HepG2 (cell line): ENCODE measurements around the gene MYL6B. TPM values are rescaled to one million over a fixed set of nuclear protein-coding genes. Genes with fewer than 3 reads are reported as not detected.

Experiments
- ATAC-seq: fragments of 200-7000 bp; cut with Tn5 transposase; 3 replicates; pipeline ENCODE4 v1.9.1; 2020; ENCODE audit warnings: mild to moderate bottlenecking, moderate library complexity
- BruUV-seq: library from RNA; stranded (reverse); fragments of 400-500 nt; replicated peaks from 2 replicates; lab custom pipeline; 2021; lab: Mats Ljungman, UMichigan
- CTCF ChIA-PET: fragments of 300-600 bp; formaldehyde crosslinking; extraction: SDS; loops from one replicate; lab custom pipeline; 2021; ENCODE audit warnings: low total read pairs, inconsistent platforms, low intra/inter-chr PET ratio; lab: Yijun Ruan, JAX
- POLR2A ChIA-PET: fragments of 350-600 bp; sonication (Branson Sonifier 250); formaldehyde crosslinking; loops from one replicate; lab custom pipeline; 2020; ENCODE audit warnings: antibody characterized with exemption, inconsistent platforms; lab: Yijun Ruan, JAX
- DNase-seq: peaks from one replicate; pipeline ENCODE4 v3.0.0-alpha.2; 2015; ENCODE audit warnings: low spot score
- FAIRE-seq: peaks from 3 replicates; lab custom pipeline; 2011; peaks lifted over from hg19 to GRCh38; lab: Jason Lieb, UNC
- H2AFZ ChIP-seq: one replicate; pipeline ENCODE4 v1.6.1; 2011; ENCODE audit warnings: low read length, inconsistent platforms
- H3K27ac ChIP-seq: fragments of 300-600 bp; 3 replicates; pipeline ENCODE4 v1.8.0; 2011; ENCODE audit warnings: mixed run types, mild to moderate bottlenecking, mixed read lengths, low read length, inconsistent platforms; ENCODE audit not compliant: insufficient read depth; ENCODE audit errors: extremely low read length
- H3K27me3 ChIP-seq, 2 experiments: fragments of 200-600 bp in 1 of 2; 2 replicates in 1 of 2; 3 replicates in 1 of 2; pipeline versions ENCODE4 v1.6.0 to v1.8.0; 2011; ENCODE audit warnings: low read length in 2 of 2, mild to moderate bottlenecking in 2 of 2, moderate library complexity in 2 of 2, inconsistent platforms in 1 of 2; ENCODE audit not compliant: insufficient read depth in 2 of 2, control insufficient read depth in 1 of 2
- H3K36me3 ChIP-seq, 2 experiments: fragments of 200-600 bp in 1 of 2; replicated peaks in 1 of 2; 2 replicates in 1 of 2; 3 replicates in 1 of 2; pipeline versions ENCODE4 v1.5.1 to v1.8.0; 2011; ENCODE audit warnings: low read length in 2 of 2, inconsistent platforms in 1 of 2; ENCODE audit not compliant: insufficient read depth in 2 of 2, control insufficient read depth in 1 of 2
- H3K4me1 ChIP-seq: 2 replicates; pipeline ENCODE4 v1.5.1; 2012; ENCODE audit warnings: low read length, inconsistent platforms; ENCODE audit not compliant: insufficient read depth
- H3K4me2 ChIP-seq: 2 replicates; pipeline ENCODE4 v1.6.0; 2011; ENCODE audit warnings: low read depth, low read length, inconsistent platforms
- H3K4me3 ChIP-seq, 3 experiments: fragments of 200-600 bp in 1 of 3; sonication (generic), shearing (Covaris generic) in 1 of 3; replicated peaks in 1 of 3; 2 replicates each; pipeline ENCODE4 v1.5.1; 2011 to 2016; ENCODE audit warnings: low read length in 3 of 3, inconsistent platforms in 2 of 3, low read depth in 2 of 3, mild to moderate bottlenecking in 2 of 3, control low read depth in 1 of 3, mixed read lengths in 1 of 3; ENCODE audit not compliant: insufficient read depth in 1 of 3
- H3K79me2 ChIP-seq: one replicate; pipeline ENCODE4 v1.6.1; 2011; ENCODE audit warnings: low read length, inconsistent platforms; ENCODE audit not compliant: insufficient read depth
- H3K9ac ChIP-seq: 2 replicates; pipeline ENCODE4 v1.6.0; 2011; ENCODE audit warnings: mild to moderate bottlenecking, low read depth, low read length, inconsistent platforms; ENCODE audit not compliant: insufficient read depth
- H3K9me3 ChIP-seq: 2 replicates; pipeline ENCODE4 v1.5.1; 2012; ENCODE audit warnings: mild to moderate bottlenecking, low read length
- H4K20me1 ChIP-seq: 2 replicates; pipeline ENCODE4 v1.6.0; 2011; ENCODE audit warnings: inconsistent platforms, mild to moderate bottlenecking, low read length, moderate library complexity; ENCODE audit not compliant: insufficient read depth
- HDAC2 ChIP-seq: sonication (generic); formaldehyde crosslinking; IDR thresholded peaks from 2 replicates; pipeline ENCODE4 v1.4.0; 2020; ENCODE audit warnings: missing genetic modification reagents
- MED1 ChIP-seq: sonication (generic); formaldehyde crosslinking; IDR thresholded peaks from 2 replicates; pipeline ENCODE4 v1.4.0; 2020; ENCODE audit warnings: missing genetic modification reagents
- MTA3 ChIP-seq: sonication (generic); formaldehyde crosslinking; IDR thresholded peaks from 2 replicates; pipeline ENCODE4 v1.4.0; 2020; ENCODE audit warnings: missing genetic modification reagents
- RAD21 ChIP-seq: fragments of 450-650 bp; formaldehyde crosslinking; IDR thresholded peaks from 2 replicates; pipeline ENCODE4 v1.5.0; 2020; ENCODE audit warnings: mild to moderate bottlenecking
- YEATS2 ChIP-seq: sonication (generic); formaldehyde crosslinking; IDR thresholded peaks from 2 replicates; pipeline ENCODE4 v1.4.0; 2020; ENCODE audit warnings: missing genetic modification reagents, borderline replicate concordance
- ZFP1 ChIP-seq: IDR thresholded peaks from 2 replicates; pipeline ENCODE4 v1.6.1; 2016
- ZFY ChIP-seq: sonication (generic); formaldehyde crosslinking; IDR thresholded peaks from 2 replicates; pipeline ENCODE4 v1.4.0; 2020; ENCODE audit warnings: missing genetic modification reagents
- ZNF34 ChIP-seq: sonication (generic); formaldehyde crosslinking; IDR thresholded peaks from 2 replicates; pipeline ENCODE4 v1.4.0; 2020; ENCODE audit warnings: mild to moderate bottlenecking, missing genetic modification reagents, borderline replicate concordance
- ZNF432 ChIP-seq: sonication (generic); formaldehyde crosslinking; IDR thresholded peaks from 2 replicates; pipeline ENCODE4 v1.5.0; 2020; ENCODE audit warnings: missing genetic modification reagents, mild to moderate bottlenecking, borderline replicate concordance
- ZNF570 ChIP-seq: sonication (generic); formaldehyde crosslinking; IDR thresholded peaks from 2 replicates; pipeline ENCODE4 v1.4.0; 2020; ENCODE audit warnings: mild to moderate bottlenecking, missing genetic modification reagents, borderline replicate concordance
- WGBS: methylation state at CpG from one replicate; pipeline ENCODE4 v1.1.6; 2017; ENCODE audit warnings: low lambda C conversion rate; 5-methylcytosine and 5-hydroxymethylcytosine counted together
- in situ Hi-C: cut with HindIII; loops from 2 replicates; pipeline ENCODE4 v1.10.0; 2017; ENCODE audit warnings: low pct_unique_long_range_greater_than_20kb; ENCODE audit not compliant: extremely low pct_ligation_motif_present
- intact Hi-C: fragments of 100-400 bp; cut with micrococcal nuclease; formaldehyde crosslinking; loops from one replicate; pipeline ENCODE4 v1.10.0; 2022; ENCODE audit not compliant: unreplicated experiment
- polyA plus RNA-seq, 8 experiments: library from polyadenylated mRNA; depleted of rRNA in 3 of 8; stranded (reverse) in 7 of 8; unstranded in 1 of 8; fragments of >200 nt; fragmentation: Illumina TruSeq in 4 of 8; extraction: Trizol in 4 of 8; gene quantifications; 2 replicates each; pipeline versions ENCODE4 v1.2.1 to v1.2.3, GENCODE V29; 2011 to 2016; ENCODE audit warnings: low read depth in 4 of 8, missing spikeins in 1 of 8, mixed read lengths in 1 of 8; ENCODE audit not compliant: insufficient read depth in 1 of 8
- total RNA-seq, 5 experiments: library from RNA; depleted of rRNA; stranded (reverse); fragments of >200 nt; fragmentation: Illumina TruSeq; extraction: Trizol; gene quantifications; 2 replicates each; pipeline ENCODE4 v1.2.3, GENCODE V29; 2016; ENCODE audit warnings: low read depth in 1 of 5

Gene MYL6B
- total and polyA plus RNA-seq, 2 of the 13 experiments (the other 11 are each of a cell fraction or from before 2014, with no cell fraction given), result 75.7 to 88.7 TPM

- H4K20me1 ChIP-seq, result peaks cover 3% of the 10 kb centered on the region; the same call in 1 of the 2 replicates
- intact Hi-C loops (no loop called here), in situ Hi-C loops (no loop called here)
- no peak overlapping the region for H3K9ac ChIP-seq
- no TSS peak for BruUV-seq
- POLR2A ChIA-PET, result interaction anchor here (1.0 to 2.3 kb wide), 4 partner anchors 26 to 36 kb away, joined by 3 to 17 read pairs (median 4); partner anchors contain the start of genes ESYT1, SMARCC2 and ZC3H10
- peaks cover 46% of the 10 kb centered on the region for H3K4me1 ChIP-seq
- 0 out of 5 replicates have a peak, but pooled peaks cover 0 to 1% of the 10 kb centered on the region in 2 experiments for H3K36me3 ChIP-seq
- H3K27me3 ChIP-seq, result no peaks in the 10 kb centered on the region; a peak in 1 of 5 replicates
- CTCF ChIA-PET, result no interaction called here
- ATAC-seq, result no peak
- H3K79me2 ChIP-seq, result peaks cover 27% of the 10 kb centered on the region
- no peak overlapping the region for H3K27ac ChIP-seq
- peak overlapping the region; percentile 82; the same call in 1 of the 2 replicates for H3K4me2 ChIP-seq
- no peak for FAIRE-seq
- WGBS, result 100% methylated on average over 1 of the region's 1 CpG
- H2AFZ ChIP-seq, result no peak overlapping the region
- H3K4me3 ChIP-seq, result no peak overlapping the region
- H3K9me3 ChIP-seq, result no peaks in the 10 kb centered on the region
- TF ChIP-seq RAD21 (CRISPR knock-in tag) (no peak), ZNF570 (no peak), ZFY (no peak), HDAC2 (CRISPR knock-in tag) (no peak), ZFP1 (CRISPR knock-in tag) (no peak), MTA3 (no peak), MED1 (CRISPR knock-in tag) (no peak), YEATS2 (CRISPR knock-in tag) (no peak), ZNF432 (CRISPR knock-in tag) (no peak), ZNF34 (CRISPR knock-in tag) (no peak)
- DNase-seq, result no peak
These were observed 1.9 kb downstream of the MYL6B start for GRCh38 chr12:56154246-56154771.
